Neural cell (in vitro differentiated cells): ENCODE measurements around the gene INPP4B.

Experiments
- POLR2AphosphoS5 ChIP-seq: IDR thresholded peaks from 2 replicates; pipeline ENCODE4 v1.6.1; 2012
- TAF1 ChIP-seq: IDR thresholded peaks from 2 replicates; pipeline ENCODE4 v1.6.1; 2012; ENCODE audit warnings: low read depth
- TF ChIP-seq, protein P1 (sequence below): fragments of 450-650 bp; IDR thresholded peaks from 2 replicates; pipeline ENCODE4 v1.5.1; 2014; ENCODE audit warnings: antibody characterized with exemption, mild to moderate bottlenecking, moderate library complexity; ENCODE audit not compliant: poor library complexity, severe bottlenecking

DNA sequence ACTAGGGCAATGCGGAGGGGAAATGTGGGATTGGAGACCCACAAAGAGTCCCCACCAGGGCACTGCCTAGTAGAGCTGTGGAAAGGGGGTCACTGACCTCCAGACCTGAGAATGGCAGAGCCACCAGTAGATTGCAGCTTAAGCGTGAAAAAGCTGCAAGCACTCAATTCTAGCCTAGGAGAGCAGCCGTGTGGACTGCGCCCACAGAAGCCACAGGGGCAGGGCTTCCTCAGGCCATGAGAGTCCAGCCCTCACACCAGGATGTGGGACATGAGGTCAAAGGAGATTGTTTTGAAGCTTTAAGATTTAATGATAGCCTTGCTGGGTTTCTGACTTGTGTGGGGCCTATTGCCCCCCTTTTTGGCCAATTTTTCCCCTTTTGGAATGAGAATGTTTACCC, 379.0 kb downstream of the INPP4B start:
- TF ChIP-seq, protein P1, sequence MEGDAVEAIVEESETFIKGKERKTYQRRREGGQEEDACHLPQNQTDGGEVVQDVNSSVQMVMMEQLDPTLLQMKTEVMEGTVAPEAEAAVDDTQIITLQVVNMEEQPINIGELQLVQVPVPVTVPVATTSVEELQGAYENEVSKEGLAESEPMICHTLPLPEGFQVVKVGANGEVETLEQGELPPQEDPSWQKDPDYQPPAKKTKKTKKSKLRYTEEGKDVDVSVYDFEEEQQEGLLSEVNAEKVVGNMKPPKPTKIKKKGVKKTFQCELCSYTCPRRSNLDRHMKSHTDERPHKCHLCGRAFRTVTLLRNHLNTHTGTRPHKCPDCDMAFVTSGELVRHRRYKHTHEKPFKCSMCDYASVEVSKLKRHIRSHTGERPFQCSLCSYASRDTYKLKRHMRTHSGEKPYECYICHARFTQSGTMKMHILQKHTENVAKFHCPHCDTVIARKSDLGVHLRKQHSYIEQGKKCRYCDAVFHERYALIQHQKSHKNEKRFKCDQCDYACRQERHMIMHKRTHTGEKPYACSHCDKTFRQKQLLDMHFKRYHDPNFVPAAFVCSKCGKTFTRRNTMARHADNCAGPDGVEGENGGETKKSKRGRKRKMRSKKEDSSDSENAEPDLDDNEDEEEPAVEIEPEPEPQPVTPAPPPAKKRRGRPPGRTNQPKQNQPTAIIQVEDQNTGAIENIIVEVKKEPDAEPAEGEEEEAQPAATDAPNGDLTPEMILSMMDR, result no peak
- TF ChIP-seq TAF1 (no peak), POLR2AphosphoS5 (no peak)
